ENCODE results near the gene P2RX5. TPM values are rescaled to one million over a fixed set of nuclear protein-coding genes. Genes with fewer than 3 reads are reported as not detected.
A peak's percentile ranks its signal among the peaks of the same experiment; 100 is the strongest.
"Not testable (repeated sequence)": the region's sequence is repeated elsewhere in the genome, so short reads cannot be mapped to it uniquely, and the experiment has no call there.

Gene P2RX5
- total and polyA plus RNA-seq, 2 experiments from 2014 or later: 7.5 to 13.6 TPM

GRCh38 chr17:3738562-3739295, 42.8 kb upstream of the P2RX5 start:
- no peak for TF ChIP-seq EZH2phosphoT487 (IDR thresholded peaks at IDR 0.05; ENCODE audit: unreplicated experiment)
- peaks cover 24% of the 10 kb centered on the region; the same call in 1 of the 2 replicates for H3K4me1 ChIP-seq (ENCODE audit: insufficient read depth)
- Mint-ChIP-seq H3K27me3 (ENCODE audit: insufficient read depth, low read depth, poor library complexity) (peaks cover 10% of the 10 kb centered on the region), H3K4me1 (peaks cover 29% of the 10 kb centered on the region), H3K27ac (no peak overlapping the region; the same call in 1 of the 2 replicates), H3K9me3 (0 out of 3 replicates have a peak, but pooled peaks cover 3% of the 10 kb centered on the region), H3K4me3 (no peak overlapping the region; the same call in 1 of the 3 replicates), H3K36me3 (ENCODE audit: low read depth) (no peaks in the 10 kb centered on the region)
- peak overlapping the region; percentile 78; the same call in 1 of the 2 replicates for H3K27ac ChIP-seq (ENCODE audit: low read depth)
- no peaks in the 10 kb centered on the region for H3K27me3 ChIP-seq (ENCODE audit: insufficient read depth)
- no peak overlapping the region for H2AFZ ChIP-seq
- no peaks in the 10 kb centered on the region for H3K9me2 ChIP-seq (ENCODE audit: insufficient read depth)
- DNase-seq (ENCODE audit: low spot score): peak; percentile 48
- no peaks in the 10 kb centered on the region for H3K36me3 ChIP-seq (ENCODE audit: insufficient read depth)
- peak; percentile 56 for ATAC-seq
- H3F3A ChIP-seq (replicated peaks; ENCODE audit: low read depth): peaks cover 10% of the 10 kb centered on the region; the same call in 1 of the 2 replicates
- no peak overlapping the region for H3K4me3 ChIP-seq
- peak overlapping the region; percentile 57 for H3K4me2 ChIP-seq
- H3K79me2 ChIP-seq (replicated peaks; ENCODE audit: insufficient read depth): no peaks in the 10 kb centered on the region
- no peaks in the 10 kb centered on the region for H4K20me1 ChIP-seq (replicated peaks; ENCODE audit: insufficient read depth)

- no peak overlapping the region for H3K4me3 Mint-ChIP-seq
- H3K4me1 Mint-ChIP-seq: peaks cover 37% of the 10 kb centered on the region
- no peak for DNase-seq (ENCODE audit: low spot score)
- ATAC-seq: no peak
- Histone ChIP-seq H3K79me2 (replicated peaks; ENCODE audit: insufficient read depth) (no peaks in the 10 kb centered on the region), H4K20me1 (replicated peaks; ENCODE audit: insufficient read depth) (no peaks in the 10 kb centered on the region), H3F3A (replicated peaks; ENCODE audit: low read depth) (peaks cover 6% of the 10 kb centered on the region; the same call in 1 of the 2 replicates), H3K9me2 (ENCODE audit: insufficient read depth) (no peaks in the 10 kb centered on the region), H3K4me2 (no peak overlapping the region), H3K27ac (ENCODE audit: low read depth) (no peak overlapping the region), H3K27me3 (ENCODE audit: insufficient read depth) (no peaks in the 10 kb centered on the region), H2AFZ (no peak overlapping the region), H3K4me3 (no peak overlapping the region), H3K4me1 (ENCODE audit: insufficient read depth) (peaks cover 28% of the 10 kb centered on the region), H3K36me3 (ENCODE audit: insufficient read depth) (no peaks in the 10 kb centered on the region)
- no peak for TF ChIP-seq EZH2 (IDR thresholded peaks at IDR 0.05; ENCODE audit: low read depth, unreplicated experiment)
- TF ChIP-seq, protein P1, sequence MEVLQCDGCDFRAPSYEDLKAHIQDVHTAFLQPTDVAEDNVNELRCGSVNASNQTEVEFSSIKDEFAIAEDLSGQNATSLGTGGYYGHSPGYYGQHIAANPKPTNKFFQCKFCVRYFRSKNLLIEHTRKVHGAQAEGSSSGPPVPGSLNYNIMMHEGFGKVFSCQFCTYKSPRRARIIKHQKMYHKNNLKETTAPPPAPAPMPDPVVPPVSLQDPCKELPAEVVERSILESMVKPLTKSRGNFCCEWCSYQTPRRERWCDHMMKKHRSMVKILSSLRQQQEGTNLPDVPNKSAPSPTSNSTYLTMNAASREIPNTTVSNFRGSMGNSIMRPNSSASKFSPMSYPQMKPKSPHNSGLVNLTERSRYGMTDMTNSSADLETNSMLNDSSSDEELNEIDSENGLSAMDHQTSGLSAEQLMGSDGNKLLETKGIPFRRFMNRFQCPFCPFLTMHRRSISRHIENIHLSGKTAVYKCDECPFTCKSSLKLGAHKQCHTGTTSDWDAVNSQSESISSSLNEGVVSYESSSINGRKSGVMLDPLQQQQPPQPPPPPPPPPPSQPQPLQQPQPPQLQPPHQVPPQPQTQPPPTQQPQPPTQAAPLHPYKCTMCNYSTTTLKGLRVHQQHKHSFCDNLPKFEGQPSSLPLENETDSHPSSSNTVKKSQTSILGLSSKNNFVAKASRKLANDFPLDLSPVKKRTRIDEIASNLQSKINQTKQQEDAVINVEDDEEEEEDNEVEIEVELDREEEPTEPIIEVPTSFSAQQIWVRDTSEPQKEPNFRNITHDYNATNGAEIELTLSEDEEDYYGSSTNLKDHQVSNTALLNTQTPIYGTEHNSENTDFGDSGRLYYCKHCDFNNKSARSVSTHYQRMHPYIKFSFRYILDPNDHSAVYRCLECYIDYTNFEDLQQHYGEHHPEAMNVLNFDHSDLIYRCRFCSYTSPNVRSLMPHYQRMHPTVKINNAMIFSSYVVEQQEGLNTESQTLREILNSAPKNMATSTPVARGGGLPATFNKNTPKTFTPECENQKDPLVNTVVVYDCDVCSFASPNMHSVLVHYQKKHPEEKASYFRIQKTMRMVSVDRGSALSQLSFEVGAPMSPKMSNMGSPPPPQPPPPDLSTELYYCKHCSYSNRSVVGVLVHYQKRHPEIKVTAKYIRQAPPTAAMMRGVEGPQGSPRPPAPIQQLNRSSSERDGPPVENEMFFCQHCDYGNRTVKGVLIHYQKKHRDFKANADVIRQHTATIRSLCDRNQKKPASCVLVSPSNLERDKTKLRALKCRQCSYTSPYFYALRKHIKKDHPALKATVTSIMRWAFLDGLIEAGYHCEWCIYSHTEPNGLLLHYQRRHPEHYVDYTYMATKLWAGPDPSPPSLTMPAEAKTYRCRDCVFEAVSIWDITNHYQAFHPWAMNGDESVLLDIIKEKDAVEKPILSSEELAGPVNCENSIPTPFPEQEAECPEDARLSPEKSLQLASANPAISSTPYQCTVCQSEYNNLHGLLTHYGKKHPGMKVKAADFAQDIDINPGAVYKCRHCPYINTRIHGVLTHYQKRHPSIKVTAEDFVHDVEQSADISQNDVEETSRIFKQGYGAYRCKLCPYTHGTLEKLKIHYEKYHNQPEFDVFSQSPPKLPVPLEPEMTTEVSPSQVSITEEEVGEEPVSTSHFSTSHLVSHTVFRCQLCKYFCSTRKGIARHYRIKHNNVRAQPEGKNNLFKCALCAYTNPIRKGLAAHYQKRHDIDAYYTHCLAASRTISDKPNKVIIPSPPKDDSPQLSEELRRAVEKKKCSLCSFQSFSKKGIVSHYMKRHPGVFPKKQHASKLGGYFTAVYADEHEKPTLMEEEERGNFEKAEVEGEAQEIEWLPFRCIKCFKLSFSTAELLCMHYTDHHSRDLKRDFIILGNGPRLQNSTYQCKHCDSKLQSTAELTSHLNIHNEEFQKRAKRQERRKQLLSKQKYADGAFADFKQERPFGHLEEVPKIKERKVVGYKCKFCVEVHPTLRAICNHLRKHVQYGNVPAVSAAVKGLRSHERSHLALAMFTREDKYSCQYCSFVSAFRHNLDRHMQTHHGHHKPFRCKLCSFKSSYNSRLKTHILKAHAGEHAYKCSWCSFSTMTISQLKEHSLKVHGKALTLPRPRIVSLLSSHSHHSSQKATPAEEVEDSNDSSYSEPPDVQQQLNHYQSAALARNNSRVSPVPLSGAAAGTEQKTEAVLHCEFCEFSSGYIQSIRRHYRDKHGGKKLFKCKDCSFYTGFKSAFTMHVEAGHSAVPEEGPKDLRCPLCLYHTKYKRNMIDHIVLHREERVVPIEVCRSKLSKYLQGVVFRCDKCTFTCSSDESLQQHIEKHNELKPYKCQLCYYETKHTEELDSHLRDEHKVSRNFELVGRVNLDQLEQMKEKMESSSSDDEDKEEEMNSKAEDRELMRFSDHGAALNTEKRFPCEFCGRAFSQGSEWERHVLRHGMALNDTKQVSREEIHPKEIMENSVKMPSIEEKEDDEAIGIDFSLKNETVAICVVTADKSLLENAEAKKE (CRISPR knock-in tag; IDR thresholded peaks at IDR 0.05): no peak
- no peak overlapping the region for H3K27ac Mint-ChIP-seq
- no peaks in the 10 kb centered on the region for H3K36me3 Mint-ChIP-seq (ENCODE audit: low read depth)
- 0 out of 3 replicates have a peak, but pooled peaks cover 3% of the 10 kb centered on the region for H3K9me3 Mint-ChIP-seq
- H3K27me3 Mint-ChIP-seq (ENCODE audit: insufficient read depth, low read depth, poor library complexity): peaks cover 13% of the 10 kb centered on the region
Measured at GRCh38 chr17:3735515-3735914, 39.6 kb upstream of the P2RX5 start.

DNA sequence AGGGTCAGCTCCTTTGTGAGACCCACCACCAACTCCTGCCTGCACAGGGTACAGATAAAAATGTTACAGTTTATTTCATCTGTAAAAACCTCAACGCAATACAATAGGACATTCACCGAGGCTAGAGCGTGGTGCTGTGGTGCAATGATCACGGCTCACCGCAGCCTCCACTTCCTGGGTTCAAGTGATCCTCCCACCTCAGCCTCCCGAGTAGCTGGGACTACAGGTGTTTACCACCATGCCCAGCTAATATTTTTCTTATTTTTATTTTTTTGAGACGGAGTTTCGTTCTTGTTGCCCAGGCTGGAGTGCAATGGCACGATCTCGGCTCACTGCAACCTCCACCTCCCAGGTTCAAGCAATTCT, 38.9 kb upstream of the P2RX5 start:
- Mint-ChIP-seq H3K4me1 (peaks cover 37% of the 10 kb centered on the region), H3K27me3 (ENCODE audit: insufficient read depth, low read depth, poor library complexity) (peaks cover 15% of the 10 kb centered on the region)
- H3K9me3 Mint-ChIP-seq; H3K27me3 ChIP-seq (ENCODE audit: insufficient read depth); H3K79me2 ChIP-seq (replicated peaks; ENCODE audit: insufficient read depth); H3K36me3 ChIP-seq (ENCODE audit: insufficient read depth); H3K4me3 ChIP-seq; H3K9me2 ChIP-seq (ENCODE audit: insufficient read depth); H3K27ac ChIP-seq (ENCODE audit: low read depth); H4K20me1 ChIP-seq (replicated peaks; ENCODE audit: insufficient read depth); H3K4me3 Mint-ChIP-seq; H3K27ac Mint-ChIP-seq; H3F3A ChIP-seq (replicated peaks; ENCODE audit: low read depth); H3K4me2 ChIP-seq; H3K36me3 Mint-ChIP-seq (ENCODE audit: low read depth); ATAC-seq; H2AFZ ChIP-seq; DNase-seq (ENCODE audit: low spot score): not testable (repeated sequence)
- peaks cover 24% of the 10 kb centered on the region for H3K4me1 ChIP-seq (ENCODE audit: insufficient read depth)

Data from GM23338 (cell line).